Right hindlimb (tissue), 1 donor: ENCODE measurements around the gene CD207.
"Not testable (repeated sequence)": the region's sequence is repeated elsewhere in the genome, so short reads cannot be mapped to it uniquely, and the experiment has no call there.

ENCODE experiments used
- DNase-seq: peaks from one replicate; pipeline ENCODE4 v3.0.0-alpha.2; 2018

The CD207 gene

GRCh38 chr2:70835643-70836042 is at the start of gene CD207:
TSS of gene CD207 (minus strand) at chr2:70835816. CDS start at chr2:70835776, 40 bp downstream.
- no peak for DNase-seq

- DNase-seq = not testable (repeated sequence)
Observed at GRCh38 chr2:70878543-70878942, 42.9 kb upstream of the CD207 start.

GRCh38 chr2:70876138-70876537 is 40.5 kb upstream of the CD207 start:
- DNase-seq = not testable (repeated sequence)

- DNase-seq = no peak
Observed at GRCh38 chr2:70873541-70873940, 37.9 kb upstream of the CD207 start.

- peak; percentile 82 for DNase-seq
Observed at GRCh38 chr2:70871398-70872211, 36.0 kb upstream of the CD207 start.

- DNase-seq = no peak
Observed at GRCh38 chr2:70870790-70871189, 35.2 kb upstream of the CD207 start.

GRCh38 chr2:70868970-70869369 is 33.4 kb upstream of the CD207 start:
- no peak for DNase-seq

- peak; percentile 83 for DNase-seq
Observed at GRCh38 chr2:70861777-70862625, 26.4 kb upstream of the CD207 start.

GRCh38 chr2:70855667-70856066 is 20.1 kb upstream of the CD207 start:
- DNase-seq = no peak

GRCh38 chr2:70854411-70854810 is 18.8 kb upstream of the CD207 start:
- no peak for DNase-seq

GRCh38 chr2:70852824-70853223 is 17.2 kb upstream of the CD207 start:
- DNase-seq = no peak

GRCh38 chr2:70851704-70852103 is 16.1 kb upstream of the CD207 start:
- no peak for DNase-seq

GRCh38 chr2:70850925-70851324 is 15.3 kb upstream of the CD207 start:
- DNase-seq = no peak

GRCh38 chr2:70842401-70842800 is 6.8 kb upstream of the CD207 start:
- DNase-seq = no peak

- DNase-seq = no peak
Observed at GRCh38 chr2:70837980-70838925, 2.6 kb upstream of the CD207 start.

GRCh38 chr2:70834881-70835280 is 735 bp downstream of the CD207 start:
- DNase-seq = no peak

GRCh38 chr2:70834106-70834505 is 1.5 kb downstream of the CD207 start:
- DNase-seq = no peak

GRCh38 chr2:70833246-70833645 is 2.4 kb downstream of the CD207 start:
- DNase-seq = no peak

- DNase-seq = no peak
Observed at GRCh38 chr2:70832386-70832785, 3.2 kb downstream of the CD207 start.

GRCh38 chr2:70831861-70832260 is 3.8 kb downstream of the CD207 start:
- no peak for DNase-seq

- peak; percentile 52 for DNase-seq
Observed at GRCh38 chr2:70830366-70830765, 5.2 kb downstream of the CD207 start.

GRCh38 chr2:70829916-70830315 is 5.7 kb downstream of the CD207 start:
- no peak for DNase-seq
